T-cell (primary cell): ENCODE results near the gene HAS3. TPM values are rescaled to one million over a fixed set of nuclear protein-coding genes. Genes with fewer than 3 reads are reported as not detected.
"Not testable (repeated sequence)": the region's sequence is repeated elsewhere in the genome, so short reads cannot be mapped to it uniquely, and the experiment has no call there.

Experiments
- ATAC-seq, 4 experiments: fragments of 200-7000 bp in 3 of 4; fragments of 150-1000 bp in 1 of 4; cut with Tn5 transposase; replicated peaks in 1 of 4; 1 replicate in 3 of 4; 2 replicates in 1 of 4; pipeline ENCODE4 v1.10.0; 2021; ENCODE audit warnings: moderate library complexity in 3 of 4, mild to moderate bottlenecking in 2 of 4, moderate number of reproducible peaks in 1 of 4
- CTCF ChIA-PET, 2 donors: fragments of 300-600 bp; sonication (Branson Sonifier 250); formaldehyde crosslinking; loops; one replicate each; lab custom pipeline; 2022; ENCODE audit warnings: antibody characterized with exemption in 2 of 2; lab: Charles Lee
- POLR2A ChIA-PET, 2 donors: fragments of 300-600 bp; sonication (Branson Sonifier 250); formaldehyde crosslinking; loops; one replicate each; lab custom pipeline; 2022; ENCODE audit warnings: antibody characterized with exemption in 2 of 2; lab: Charles Lee
- DNase-seq, 35 experiments: peaks; one replicate each; pipeline versions ENCODE4 v3.0.0 to v3.0.0-alpha.2; 2013 to 2023
- H3K27ac ChIP-seq: one replicate; pipeline ENCODE4 v1.5.1; 2013; ENCODE audit warnings: low read length
- H3K27me3 ChIP-seq, 2 experiments: replicated peaks in 1 of 2; 1 replicate in 1 of 2; 2 replicates in 1 of 2; pipeline versions ENCODE4 v1.6.1 to v1.7.0; 2013; ENCODE audit warnings: low read length in 1 of 2, mixed read lengths in 1 of 2; ENCODE audit not compliant: control insufficient read depth in 2 of 2, insufficient read depth in 2 of 2; ENCODE audit errors: extremely low read depth in 1 of 2
- H3K36me3 ChIP-seq, 2 donors: 1 replicate in 1 of 2; 2 replicates in 1 of 2; pipeline versions ENCODE4 v1.6.1 to v1.7.0; 2013; ENCODE audit warnings: low read length in 1 of 2; ENCODE audit not compliant: control insufficient read depth in 2 of 2, insufficient read depth in 1 of 2; ENCODE audit errors: extremely low read depth in 1 of 2
- H3K4me1 ChIP-seq, 2 experiments: 1 replicate in 1 of 2; 2 replicates in 1 of 2; pipeline versions ENCODE4 v1.6.1 to v1.7.0; 2013; ENCODE audit warnings: low read length in 2 of 2, mixed read lengths in 1 of 2; ENCODE audit not compliant: insufficient read depth in 2 of 2, control insufficient read depth in 1 of 2; ENCODE audit errors: extremely low read depth in 1 of 2
- H3K4me3 ChIP-seq, 2 donors: 1 replicate in 1 of 2; 2 replicates in 1 of 2; pipeline versions ENCODE4 v1.5.1 to v1.7.0; 2013; ENCODE audit warnings: mild to moderate bottlenecking in 2 of 2, low read length in 1 of 2, moderate library complexity in 1 of 2; ENCODE audit not compliant: control insufficient read depth in 1 of 2; ENCODE audit errors: extremely low read depth in 1 of 2
- H3K9me3 ChIP-seq: 2 replicates; pipeline ENCODE4 v1.7.0; 2013
- H3K27ac Mint-ChIP-seq, 2 donors: one replicate each; pipeline ENCODE4 v1.8.0; 2020 to 2021; ENCODE audit warnings: mild to moderate bottlenecking in 2 of 2, mixed read lengths in 2 of 2
- H3K27me3 Mint-ChIP-seq, 2 donors: one replicate each; pipeline ENCODE4 v1.8.0; 2021 to 2022; ENCODE audit warnings: mixed read lengths in 2 of 2
- H3K36me3 Mint-ChIP-seq: one replicate; pipeline ENCODE4 v1.8.0; 2021; ENCODE audit warnings: mixed read lengths
- H3K4me1 Mint-ChIP-seq, 3 donors: one replicate each; pipeline ENCODE4 v1.8.0; 2020 to 2022; ENCODE audit warnings: mixed read lengths in 3 of 3, mild to moderate bottlenecking in 1 of 3
- H3K4me3 Mint-ChIP-seq, 3 donors: one replicate each; pipeline ENCODE4 v1.8.0; 2020 to 2022; ENCODE audit warnings: mild to moderate bottlenecking in 3 of 3, mixed read lengths in 3 of 3, moderate library complexity in 3 of 3
- H3K9me3 Mint-ChIP-seq, 3 donors: one replicate each; pipeline ENCODE4 v1.8.0; 2020 to 2022; ENCODE audit warnings: mixed read lengths in 3 of 3
- WGBS: methylation state at CpG from one replicate; pipeline ENCODE4 v1.1.5; 2013; ENCODE audit warnings: missing lambda C conversion rate; ENCODE audit not compliant: insufficient coverage; 5-methylcytosine and 5-hydroxymethylcytosine counted together
- total RNA-seq, 35 experiments: library from RNA in 6 of 35; stranded (reverse) in 6 of 35; fragments of 120-200 nt in 1 of 35; gene quantifications; one replicate each; pipeline versions ENCODE4 v1.2.1 to v1.2.4 and lab custom pipeline; 2013 to 2026

HAS3 gene
- total RNA-seq, 5 donors from 2014 or later (not counting 1 experiment from before 2014, with no cell fraction given): 2.0 to 4.7 (median 3.4) TPM

- ATAC-seq, DNase-seq, H3K9me3 Mint-ChIP-seq, H3K27me3 ChIP-seq, H3K27ac ChIP-seq, H3K9me3 ChIP-seq, H3K4me3 Mint-ChIP-seq, H3K27ac Mint-ChIP-seq, H3K27me3 Mint-ChIP-seq, POLR2A ChIA-PET, H3K4me1 ChIP-seq, H3K4me3 ChIP-seq: not testable (repeated sequence)
- Mint-ChIP-seq H3K36me3 (peaks cover 55% of the 10 kb centered on the region), H3K4me1 (peaks cover 10 to 14% (median 12%) of the 10 kb centered on the region in 3 donors)
- no CpG with 5 or more reads among the region's 7 CpGs for WGBS
- H3K36me3 ChIP-seq: peaks cover 19 to 57% of the 10 kb centered on the region in 2 donors
- CTCF ChIA-PET: interaction anchor here in 1 of 2 donors (1.0 kb wide), 1 partner anchor 11 kb away, joined by 3 read pairs; no protein-coding TSS in a partner anchor
These were observed 34.0 kb downstream of the HAS3 start for GRCh38 chr16:69139464-69139863.

GRCh38 chr16:69141014-69141413 is 35.6 kb downstream of the HAS3 start:
- H3K27me3 Mint-ChIP-seq: no peaks in the 10 kb centered on the region
- 75% methylated on average over 1 of the region's 5 CpGs for WGBS
- H3K36me3 Mint-ChIP-seq: peaks cover 61% of the 10 kb centered on the region
- Histone ChIP-seq H3K27me3 (no peaks in the 10 kb centered on the region), H3K4me3 (no peak overlapping the region), H3K9me3 (no peaks in the 10 kb centered on the region), H3K27ac (no peak overlapping the region), H3K36me3 (peaks cover 20 to 67% of the 10 kb centered on the region in 2 donors), H3K4me1 (no peaks in the 10 kb centered on the region)
- no peak overlapping the region for H3K27ac Mint-ChIP-seq
- H3K4me1 Mint-ChIP-seq: peaks cover 4 to 8% (median 7%) of the 10 kb centered on the region in 3 donors
- POLR2A ChIA-PET: no interaction called here
- no peak for ATAC-seq
- CTCF ChIA-PET: interaction anchor here in 1 of 2 donors (0.7 kb wide), 1 partner anchor 1622 kb away, joined by 3 read pairs; no protein-coding TSS in a partner anchor
- no peak for DNase-seq
- H3K9me3 Mint-ChIP-seq: no peaks in the 10 kb centered on the region
- no peak overlapping the region for H3K4me3 Mint-ChIP-seq

- no peak for DNase-seq
- Histone ChIP-seq H3K36me3 (peaks cover 20 to 66% of the 10 kb centered on the region in 2 donors), H3K9me3 (no peaks in the 10 kb centered on the region), H3K4me3 (no peak overlapping the region), H3K27ac (no peak overlapping the region), H3K4me1 (no peaks in the 10 kb centered on the region), H3K27me3 (no peaks in the 10 kb centered on the region)
- H3K27me3 Mint-ChIP-seq: no peaks in the 10 kb centered on the region
- POLR2A ChIA-PET: no interaction called here
- H3K4me3 Mint-ChIP-seq: no peak overlapping the region
- no peaks in the 10 kb centered on the region for H3K9me3 Mint-ChIP-seq
- no CpG with 5 or more reads among the region's 4 CpGs for WGBS
- CTCF ChIA-PET: no interaction called here
- H3K36me3 Mint-ChIP-seq: peaks cover 60% of the 10 kb centered on the region
- no peak overlapping the region for H3K27ac Mint-ChIP-seq
- H3K4me1 Mint-ChIP-seq: peaks cover 0 to 6% (median 2%) of the 10 kb centered on the region in 3 donors
- no peak for ATAC-seq
These were observed 36.5 kb downstream of the HAS3 start for GRCh38 chr16:69141936-69142335.

GRCh38 chr16:69143116-69143515 is 37.7 kb downstream of the HAS3 start:
- no peaks in the 10 kb centered on the region for H3K9me3 ChIP-seq
- H3K27ac Mint-ChIP-seq: no peak overlapping the region
- no peak overlapping the region for H3K4me3 Mint-ChIP-seq
- DNase-seq (no peak), ATAC-seq (no peak)
- no peak overlapping the region for H3K4me3 ChIP-seq
- H3K27ac ChIP-seq: no peak overlapping the region
- ChIA-PET CTCF (no interaction called here), POLR2A (no interaction called here)
- no peaks in the 10 kb centered on the region for H3K27me3 Mint-ChIP-seq
- peaks cover 20 to 60% of the 10 kb centered on the region in 2 donors for H3K36me3 ChIP-seq
- no peaks in the 10 kb centered on the region for H3K27me3 ChIP-seq
- H3K4me1 Mint-ChIP-seq: peaks cover 0 to 2% (median 0%) of the 10 kb centered on the region in 3 donors
- H3K4me1 ChIP-seq: no peaks in the 10 kb centered on the region
- peaks cover 56% of the 10 kb centered on the region for H3K36me3 Mint-ChIP-seq
- no peaks in the 10 kb centered on the region for H3K9me3 Mint-ChIP-seq
- 94% methylated on average over 11 of the region's 11 CpGs for WGBS

GRCh38 chr16:69145658-69146057 is 40.2 kb downstream of the HAS3 start:
- CTCF ChIA-PET: interaction anchor here in 1 of 2 donors (0.7 to 0.8 kb wide), 2 partner anchors 43 to 963 kb away, joined by 3 read pairs; no protein-coding TSS in a partner anchor
- 100% methylated on average over 1 of the region's 4 CpGs for WGBS
- no peak overlapping the region for H3K27ac Mint-ChIP-seq

GRCh38 chr16:69149621-69150020 is 44.2 kb downstream of the HAS3 start:
- peaks cover 14 to 57% of the 10 kb centered on the region in 2 donors for H3K36me3 ChIP-seq
- H3K27me3 Mint-ChIP-seq, H3K4me3 Mint-ChIP-seq, DNase-seq, H3K4me1 Mint-ChIP-seq, H3K27me3 ChIP-seq, H3K27ac Mint-ChIP-seq, ATAC-seq, H3K27ac ChIP-seq, POLR2A ChIA-PET, H3K4me3 ChIP-seq, H3K4me1 ChIP-seq, H3K9me3 ChIP-seq, H3K9me3 Mint-ChIP-seq: not testable (repeated sequence)
- WGBS: 97% methylated on average over 9 of the region's 9 CpGs
- H3K36me3 Mint-ChIP-seq: peaks cover 44% of the 10 kb centered on the region
- CTCF ChIA-PET: interaction anchor here in 1 of 2 donors (1.0 to 3.8 kb wide), 8 partner anchors 15 to 140 kb away, joined by 4 to 42 read pairs (median 6); no protein-coding TSS in a partner anchor

More at GRCh38 chr16:69145658-69146057, 40.2 kb downstream of the HAS3 start:
- POLR2A ChIA-PET: interaction anchor here in 1 of 2 donors (0.6 kb wide), 1 partner anchor 1015 kb away, joined by 3 read pairs; no protein-coding TSS in a partner anchor
- ATAC-seq (no peak), DNase-seq (no peak)
- Mint-ChIP-seq H3K27me3 (no peaks in the 10 kb centered on the region), H3K4me3 (no peak overlapping the region), H3K9me3 (no peaks in the 10 kb centered on the region), H3K36me3 (peaks cover 43% of the 10 kb centered on the region), H3K4me1 (peaks cover 0 to 2% (median 0%) of the 10 kb centered on the region in 3 donors)
- H3K27ac ChIP-seq: no peak overlapping the region
- H3K9me3 ChIP-seq: no peaks in the 10 kb centered on the region
- H3K4me3 ChIP-seq: no peak overlapping the region
- H3K27me3 ChIP-seq: no peaks in the 10 kb centered on the region
- H3K36me3 ChIP-seq: peaks cover 17 to 51% of the 10 kb centered on the region in 2 donors
- no peaks in the 10 kb centered on the region for H3K4me1 ChIP-seq
